DOHH2 (cell line): ENCODE measurements around the gene C19orf33.

Experiments used
- H3F3A ChIP-seq: fragments of 200-600 bp; sonication (generic), shearing (Covaris generic); 2 replicates; pipeline ENCODE4 v1.6.0; 2016; ENCODE audit warnings: antibody characterized with exemption, mild to moderate bottlenecking; ENCODE audit not compliant: control insufficient read depth, insufficient read depth
- H3K27ac ChIP-seq: fragments of 200-600 bp; sonication (generic); 2 replicates; pipeline ENCODE4 v1.5.1; 2014; ENCODE audit warnings: low read depth, mild to moderate bottlenecking, low read length, moderate library complexity
- H3K27me3 ChIP-seq: fragments of 200-600 bp; sonication (generic); 2 replicates; pipeline ENCODE4 v1.6.1; 2014; ENCODE audit warnings: mild to moderate bottlenecking, low read length, mixed read lengths; ENCODE audit not compliant: control insufficient read depth
- H3K36me3 ChIP-seq: fragments of 200-600 bp; sonication (generic); 2 replicates; pipeline ENCODE4 v1.6.1; 2014; ENCODE audit warnings: mild to moderate bottlenecking, low read length, moderate library complexity, mixed read lengths; ENCODE audit not compliant: control insufficient read depth
- H3K4me1 ChIP-seq: fragments of 200-600 bp; sonication (generic); 2 replicates; pipeline ENCODE4 v1.6.1; 2014; ENCODE audit warnings: mild to moderate bottlenecking, low read length, mixed read lengths; ENCODE audit not compliant: control insufficient read depth
- H3K4me2 ChIP-seq: fragments of 200-600 bp; sonication (generic); 2 replicates; pipeline ENCODE4 v1.6.0; 2014; ENCODE audit warnings: mild to moderate bottlenecking, low read length, moderate library complexity
- H3K4me3 ChIP-seq: fragments of 200-600 bp; sonication (generic); 2 replicates; pipeline ENCODE4 v1.5.1; 2014; ENCODE audit warnings: mild to moderate bottlenecking, low read length, mixed read lengths
- H3K79me2 ChIP-seq: fragments of 200-600 bp; sonication (generic); 2 replicates; pipeline ENCODE4 v1.6.1; 2014; ENCODE audit warnings: mild to moderate bottlenecking, low read length, mixed read lengths; ENCODE audit not compliant: control insufficient read depth
- H3K9me2 ChIP-seq: fragments of 200-600 bp; sonication (generic); replicated peaks from 2 replicates; pipeline ENCODE4 v1.6.1; 2014; ENCODE audit warnings: mild to moderate bottlenecking, low read length, mixed read lengths; ENCODE audit not compliant: control insufficient read depth
- H3K9me3 ChIP-seq: fragments of 200-600 bp; sonication (generic); 2 replicates; pipeline ENCODE4 v1.6.1; 2014; ENCODE audit warnings: antibody characterized with exemption, low read length, mixed read lengths; ENCODE audit not compliant: control insufficient read depth, insufficient read depth
- H4K20me1 ChIP-seq: fragments of 200-600 bp; sonication (generic); 2 replicates; pipeline ENCODE4 v1.6.0; 2014; ENCODE audit warnings: low read depth, mild to moderate bottlenecking, antibody characterized with exemption, low read length, moderate library complexity; ENCODE audit not compliant: control insufficient read depth, insufficient read depth
- EZH2phosphoT487 ChIP-seq: fragments of 200-600 bp; sonication (generic); IDR thresholded peaks from 2 replicates; pipeline ENCODE4 v1.6.1; 2017; ENCODE audit warnings: borderline replicate concordance, mild to moderate bottlenecking, antibody characterized with exemption, low read length, moderate library complexity, mixed read lengths
- TF ChIP-seq, protein P1 (sequence below): fragments of 200-600 bp; sonication (generic); IDR thresholded peaks from one replicate; pipeline ENCODE4 v1.5.1; 2014; ENCODE audit warnings: antibody characterized with exemption, mild to moderate bottlenecking, low read depth, low read length; ENCODE audit not compliant: poor library complexity, severe bottlenecking

C19orf33 gene

GRCh38 chr19:38318660-38319059 lies 14.6 kb downstream of the C19orf33 start:
- TF ChIP-seq, protein P1, sequence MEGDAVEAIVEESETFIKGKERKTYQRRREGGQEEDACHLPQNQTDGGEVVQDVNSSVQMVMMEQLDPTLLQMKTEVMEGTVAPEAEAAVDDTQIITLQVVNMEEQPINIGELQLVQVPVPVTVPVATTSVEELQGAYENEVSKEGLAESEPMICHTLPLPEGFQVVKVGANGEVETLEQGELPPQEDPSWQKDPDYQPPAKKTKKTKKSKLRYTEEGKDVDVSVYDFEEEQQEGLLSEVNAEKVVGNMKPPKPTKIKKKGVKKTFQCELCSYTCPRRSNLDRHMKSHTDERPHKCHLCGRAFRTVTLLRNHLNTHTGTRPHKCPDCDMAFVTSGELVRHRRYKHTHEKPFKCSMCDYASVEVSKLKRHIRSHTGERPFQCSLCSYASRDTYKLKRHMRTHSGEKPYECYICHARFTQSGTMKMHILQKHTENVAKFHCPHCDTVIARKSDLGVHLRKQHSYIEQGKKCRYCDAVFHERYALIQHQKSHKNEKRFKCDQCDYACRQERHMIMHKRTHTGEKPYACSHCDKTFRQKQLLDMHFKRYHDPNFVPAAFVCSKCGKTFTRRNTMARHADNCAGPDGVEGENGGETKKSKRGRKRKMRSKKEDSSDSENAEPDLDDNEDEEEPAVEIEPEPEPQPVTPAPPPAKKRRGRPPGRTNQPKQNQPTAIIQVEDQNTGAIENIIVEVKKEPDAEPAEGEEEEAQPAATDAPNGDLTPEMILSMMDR = no peak
- no peak for TF ChIP-seq EZH2phosphoT487
- Histone ChIP-seq H3K27ac (no peak overlapping the region), H3K27me3 (no peaks in the 10 kb centered on the region), H3K9me2 (no peaks in the 10 kb centered on the region), H4K20me1 (no peaks in the 10 kb centered on the region), H3K4me1 (peaks cover 48% of the 10 kb centered on the region), H3K36me3 (no peaks in the 10 kb centered on the region), H3K4me3 (peak overlapping the region; percentile 78; the same call in 1 of the 2 replicates), H3K4me2 (peak overlapping the region; percentile 81), H3F3A (peaks cover 9% of the 10 kb centered on the region), H3K79me2 (peaks cover 21% of the 10 kb centered on the region), H3K9me3 (no peaks in the 10 kb centered on the region)

- Histone ChIP-seq H3F3A (peaks cover 9% of the 10 kb centered on the region), H3K79me2 (peaks cover 12% of the 10 kb centered on the region), H3K36me3 (no peaks in the 10 kb centered on the region), H3K9me3 (no peaks in the 10 kb centered on the region), H3K27ac (no peak within 1 kb of the TSS), H3K4me1 (peaks cover 44% of the 10 kb centered on the region), H3K9me2 (no peaks in the 10 kb centered on the region), H3K4me3 (peak within 1 kb of the TSS; percentile 78), H3K27me3 (no peaks in the 10 kb centered on the region), H4K20me1 (no peaks in the 10 kb centered on the region), H3K4me2 (peak within 1 kb of the TSS; percentile 81)
- TF ChIP-seq EZH2phosphoT487 = no peak
- TF ChIP-seq, protein P1 = no peak
These were observed 15.6 kb downstream of the C19orf33 start, which contains the start of gene KCNK6 for GRCh38 chr19:38319421-38320258. KCNK6 (plus strand) TSS chr19:38319845; CDS start chr19:38319951, 106 bp downstream.

DNA sequence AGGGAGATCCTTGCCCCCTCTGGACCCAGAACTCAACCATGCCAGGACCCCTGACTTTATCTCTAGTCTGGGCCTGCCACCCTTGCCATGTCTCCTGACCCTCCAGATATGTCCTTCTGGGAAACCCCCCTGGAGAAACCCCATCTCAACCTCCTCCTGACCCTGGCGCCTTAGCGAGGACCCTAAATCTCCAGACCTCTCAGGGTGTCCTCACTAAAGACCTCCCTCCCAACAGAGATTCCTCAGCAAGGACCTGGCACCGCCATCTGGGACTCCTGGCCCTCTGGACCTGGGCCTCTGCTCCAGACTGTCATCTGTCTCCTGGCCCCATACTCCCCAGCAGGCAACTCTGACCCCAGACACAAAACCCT lies 16.9 kb downstream of the C19orf33 start:
- H3K9me3 ChIP-seq = no peaks in the 10 kb centered on the region
- no peak overlapping the region for H3K27ac ChIP-seq
- H3K4me3 ChIP-seq = peak overlapping the region; percentile 78; the same call in 1 of the 2 replicates
- H3K4me2 ChIP-seq = peak overlapping the region; percentile 81
- H3K4me1 ChIP-seq = peaks cover 37% of the 10 kb centered on the region
- peaks cover 9% of the 10 kb centered on the region for H3F3A ChIP-seq
- H3K79me2 ChIP-seq = 0 out of 2 replicates have a peak, but pooled peaks cover 3% of the 10 kb centered on the region
- H3K27me3 ChIP-seq = no peaks in the 10 kb centered on the region
- no peaks in the 10 kb centered on the region for H4K20me1 ChIP-seq
- no peaks in the 10 kb centered on the region for H3K9me2 ChIP-seq
- TF ChIP-seq EZH2phosphoT487 = no peak
- TF ChIP-seq, protein P1 = no peak
- H3K36me3 ChIP-seq = no peaks in the 10 kb centered on the region
